HG03025 (cell line): ENCODE data around the gene SH2D2A.

Experiments used
- ATAC-seq: cut with Tn5 transposase; IDR thresholded peaks from one replicate; pipeline ENCODE4 v1.9.1; 2021; ENCODE audit warnings: mild to moderate bottlenecking, moderate library complexity; ENCODE audit not compliant: unreplicated experiment, low FRiP score

SH2D2A gene

GRCh38 chr1:156848461-156849150 is 32.0 kb upstream of the SH2D2A start:
- no peak for ATAC-seq

DNA sequence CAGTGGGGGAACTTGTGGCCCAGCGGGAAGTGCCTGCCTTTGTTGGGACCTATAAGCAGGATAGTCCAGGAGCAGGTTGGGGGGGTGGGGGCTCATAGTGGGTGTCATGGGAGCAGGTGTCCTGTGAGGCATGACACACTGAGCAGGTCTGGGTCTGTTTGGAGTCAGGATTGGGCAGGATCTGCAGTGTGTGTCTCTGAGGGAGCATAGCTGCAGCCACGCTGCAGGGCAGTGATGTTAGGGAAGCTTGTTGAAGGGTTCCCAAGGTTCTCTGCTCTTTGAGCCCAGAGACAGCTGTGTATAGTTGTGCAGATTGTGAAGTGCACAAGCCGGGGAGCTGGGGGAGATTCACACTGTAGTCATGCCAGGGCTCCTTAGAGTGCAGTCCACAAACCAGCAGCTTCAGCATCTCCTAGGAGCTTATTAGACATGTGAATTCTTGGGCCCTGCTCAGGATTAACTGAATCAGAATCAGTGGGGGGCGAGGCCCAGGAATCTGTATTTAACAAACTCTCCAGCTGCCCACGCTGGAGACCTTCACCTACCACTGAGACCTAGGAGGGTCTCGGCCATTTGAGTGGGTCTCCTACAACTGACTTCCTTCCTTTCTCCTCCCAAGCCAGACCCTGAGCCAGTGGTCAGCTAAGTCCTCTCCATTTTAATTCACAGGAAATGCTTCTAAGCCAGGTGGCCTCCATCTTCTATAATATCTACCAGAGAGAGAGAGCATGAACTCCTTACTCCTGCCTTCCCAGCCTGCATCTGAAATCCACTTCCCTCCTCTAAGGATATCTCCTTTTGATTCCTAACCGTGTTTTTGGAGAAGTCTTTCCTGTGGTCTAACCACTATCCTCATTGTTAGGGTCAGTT is 31.2 kb upstream of the SH2D2A start:
- ATAC-seq: no peak

DNA sequence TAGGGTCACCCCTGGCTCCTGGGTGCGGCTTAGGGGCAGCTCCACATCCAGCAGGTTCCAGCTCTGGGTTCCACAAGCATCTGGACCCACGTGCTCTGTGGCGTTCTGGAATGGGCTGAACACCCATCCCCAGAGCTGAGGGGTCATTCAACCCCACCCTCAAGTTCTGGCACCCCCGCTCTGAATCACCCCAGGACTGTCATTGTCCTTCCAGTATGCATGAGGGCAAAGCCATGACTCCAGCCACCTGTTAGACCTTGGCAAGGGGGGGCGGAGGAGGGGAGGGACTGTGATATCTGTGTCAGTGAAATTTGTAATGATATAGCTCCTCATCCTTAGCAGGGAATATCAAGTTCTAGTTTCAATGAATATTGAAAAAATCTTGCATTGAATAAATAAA is 30.0 kb upstream of the SH2D2A start:
- no peak for ATAC-seq

DNA sequence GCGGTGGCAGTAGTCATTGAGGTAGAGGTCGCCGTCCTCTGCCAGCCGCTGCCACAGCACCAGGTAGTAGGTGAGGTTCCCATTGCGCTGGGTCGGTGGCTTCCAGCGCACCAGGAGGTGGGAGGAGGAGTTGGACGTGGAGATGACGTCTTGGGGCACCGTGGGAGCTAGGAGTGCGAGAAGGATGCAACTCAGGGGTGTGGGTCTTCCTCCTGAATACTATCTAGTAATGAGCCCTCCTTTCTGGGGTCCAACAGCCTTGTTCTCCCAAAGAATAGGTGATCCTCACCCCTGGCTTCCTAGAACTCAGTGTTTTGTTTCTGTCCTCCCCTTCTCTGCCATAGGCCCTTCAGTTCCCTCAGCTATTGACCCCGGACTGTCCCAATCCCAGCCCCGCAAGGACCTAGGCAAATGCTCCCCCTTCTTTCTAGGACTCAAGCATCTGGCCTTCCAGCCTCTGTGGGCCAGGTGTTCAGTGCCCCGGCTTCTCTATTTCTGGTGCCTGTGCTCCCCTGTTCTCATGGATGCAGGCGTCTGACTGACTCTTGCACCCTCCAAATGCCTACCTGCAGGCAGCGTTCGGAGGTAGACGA is 29.4 kb upstream of the SH2D2A start:
- no peak for ATAC-seq

GRCh38 chr1:156845055-156845952 is 28.7 kb upstream of the SH2D2A start:
- no peak for ATAC-seq

- ATAC-seq: no peak
Observed at GRCh38 chr1:156844638-156845037, 28.0 kb upstream of the SH2D2A start.

- no peak for ATAC-seq
Observed at GRCh38 chr1:156844102-156844501, 27.5 kb upstream of the SH2D2A start.

GRCh38 chr1:156842618-156843300 is 26.1 kb upstream of the SH2D2A start:
- no peak for ATAC-seq

DNA sequence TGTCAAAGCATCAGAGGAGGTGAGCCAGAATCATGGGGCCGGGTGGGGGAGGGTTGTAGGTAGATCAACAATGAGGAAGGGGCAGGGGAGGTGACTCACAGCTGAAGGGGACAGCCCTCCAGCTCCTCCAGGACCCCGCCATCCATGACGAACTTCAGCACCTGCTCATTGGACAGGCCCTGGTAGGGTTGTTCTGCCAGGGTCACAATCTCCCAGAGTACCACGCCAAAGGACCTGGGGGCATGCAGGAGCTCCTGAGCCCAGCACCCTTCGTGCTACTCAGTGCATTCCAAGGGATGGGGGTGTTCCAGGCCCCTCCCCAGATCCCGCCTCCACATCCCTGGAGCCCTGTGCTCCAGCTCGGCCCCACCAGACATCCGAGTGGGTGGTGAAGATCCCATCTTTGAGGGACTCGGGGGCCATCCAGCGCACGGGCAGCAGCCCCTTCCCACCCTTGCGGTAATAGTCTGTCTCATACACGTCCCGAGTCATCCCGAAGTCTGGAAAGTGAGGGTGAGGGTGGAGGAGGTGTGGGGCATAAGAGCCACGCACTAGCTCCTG is 24.7 kb upstream of the SH2D2A start:
- no peak for ATAC-seq

DNA sequence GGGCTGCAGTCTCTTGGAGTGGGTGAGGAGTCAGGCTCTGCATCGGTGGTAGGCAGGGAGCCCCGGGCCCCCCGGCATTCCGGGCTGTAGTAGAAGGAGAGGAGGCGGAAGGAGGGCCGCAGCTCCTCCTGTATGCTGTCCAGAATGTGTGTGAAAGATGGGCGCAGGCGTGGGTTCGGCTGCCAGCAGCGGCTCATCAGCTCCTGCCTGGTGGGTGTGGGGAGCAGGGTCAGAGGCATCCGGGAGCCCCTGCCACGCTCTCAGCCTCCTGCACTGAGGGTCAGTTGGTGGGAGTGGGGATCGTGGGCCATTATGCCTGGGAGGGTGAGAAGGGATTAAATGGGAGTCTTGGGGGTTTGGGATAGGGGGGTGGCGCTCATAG is 24.2 kb upstream of the SH2D2A start:
- no peak for ATAC-seq

GRCh38 chr1:156840186-156840897 is 23.7 kb upstream of the SH2D2A start:
- ATAC-seq: no peak

GRCh38 chr1:156839426-156840109 is 22.9 kb upstream of the SH2D2A start:
- no peak for ATAC-seq

- ATAC-seq: no peak
Observed at GRCh38 chr1:156838972-156839371, 22.3 kb upstream of the SH2D2A start.

DNA sequence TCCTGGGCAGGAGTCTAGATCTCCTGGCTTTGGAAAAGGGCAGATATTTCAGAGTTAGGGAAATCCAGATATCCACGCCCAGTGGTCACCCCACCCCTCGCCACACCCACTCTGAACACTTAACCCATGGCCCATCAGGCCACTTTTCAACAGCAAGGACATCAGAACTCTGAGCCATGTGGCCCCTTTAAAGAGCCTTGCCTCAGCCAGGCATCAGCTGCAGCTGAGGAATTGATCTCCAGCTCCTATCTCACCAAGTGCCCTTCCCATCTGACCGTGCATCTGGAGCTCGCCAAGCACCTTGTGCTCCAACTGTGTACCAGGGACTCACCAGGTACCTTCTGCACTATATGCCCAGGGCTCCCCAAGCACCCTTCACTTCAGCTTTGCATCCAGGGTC is 20.2 kb upstream of the SH2D2A start:
- ATAC-seq: no peak

GRCh38 chr1:156836041-156836654 is 19.5 kb upstream of the SH2D2A start:
- ATAC-seq: no peak

DNA sequence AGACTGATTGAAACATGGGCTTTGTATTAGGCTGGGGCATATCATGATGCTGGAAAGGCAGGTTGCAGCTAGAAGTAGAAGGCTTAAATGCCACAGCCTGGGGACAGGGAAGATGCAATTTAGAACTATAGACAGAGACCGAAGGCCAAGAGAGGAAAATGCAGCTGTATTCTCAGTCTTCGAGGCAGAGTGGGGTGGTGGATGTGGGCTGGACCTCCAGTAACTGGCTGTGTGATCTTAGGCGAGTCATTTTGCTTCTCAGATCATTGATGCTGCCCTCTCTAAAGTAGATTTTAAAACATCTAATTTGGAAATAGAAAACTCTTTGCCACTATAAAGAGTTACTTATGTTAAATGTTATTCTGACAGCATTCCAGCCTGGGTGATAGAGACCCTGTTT is 17.7 kb upstream of the SH2D2A start:
- ATAC-seq: no peak

DNA sequence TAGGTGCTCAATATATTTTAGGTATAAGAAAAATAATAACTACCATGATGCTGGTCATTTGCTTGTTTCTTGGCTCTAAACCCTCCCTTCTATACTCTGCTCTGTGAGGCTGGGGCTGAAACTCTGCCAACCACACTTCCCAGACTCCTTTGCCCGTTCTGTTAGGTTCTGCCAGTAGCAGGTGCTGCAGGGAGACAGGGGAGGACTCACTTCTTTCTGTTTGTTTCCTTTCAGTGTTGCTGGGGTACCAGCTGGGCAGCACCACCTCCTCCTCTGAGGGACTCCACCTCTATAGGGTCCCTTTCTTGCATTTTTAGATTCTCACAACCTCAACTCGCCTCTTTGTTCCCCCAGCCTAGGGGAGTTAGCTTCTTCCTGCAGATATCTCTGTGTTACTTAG is 17.0 kb upstream of the SH2D2A start:
- no peak for ATAC-seq

- ATAC-seq: no peak
Observed at GRCh38 chr1:156832434-156832833, 15.8 kb upstream of the SH2D2A start.
